Measurements from ENCODE around the gene LCP1. TPM values are rescaled to one million over a fixed set of nuclear protein-coding genes. Genes with fewer than 3 reads are reported as not detected.

LCP1 gene
- total RNA-seq, 1 donor from 2014 or later, result 6.1 TPM

- FAIRE-seq, result no peak
- DNase-seq (ENCODE audit: low spot score in 2 of 2), result no peak
Measured at GRCh38 chr13:46183018-46183946, 1.3 kb upstream of the LCP1 start.

DNA sequence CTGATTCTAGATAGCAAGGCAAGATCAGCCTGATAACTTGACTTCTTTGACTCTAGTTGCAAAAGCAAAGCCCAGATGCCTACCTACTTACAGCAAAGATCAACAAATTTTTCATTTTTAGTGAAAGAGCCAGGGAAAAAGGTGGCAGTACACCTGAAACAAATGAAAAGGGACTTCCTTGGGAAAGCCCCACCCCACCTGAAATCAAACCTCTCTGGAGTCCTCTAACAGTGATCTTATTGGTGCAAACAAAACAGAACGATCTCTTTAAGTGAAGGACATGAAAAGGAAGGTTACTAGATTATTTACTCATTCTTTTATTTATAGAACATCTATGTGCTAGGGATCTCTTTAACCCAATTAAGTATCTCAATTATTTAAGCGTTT is 507 bp upstream of the LCP1 start:
- DNase-seq (ENCODE audit: low spot score in 2 of 2) (no peak), FAIRE-seq (no peak)

DNA sequence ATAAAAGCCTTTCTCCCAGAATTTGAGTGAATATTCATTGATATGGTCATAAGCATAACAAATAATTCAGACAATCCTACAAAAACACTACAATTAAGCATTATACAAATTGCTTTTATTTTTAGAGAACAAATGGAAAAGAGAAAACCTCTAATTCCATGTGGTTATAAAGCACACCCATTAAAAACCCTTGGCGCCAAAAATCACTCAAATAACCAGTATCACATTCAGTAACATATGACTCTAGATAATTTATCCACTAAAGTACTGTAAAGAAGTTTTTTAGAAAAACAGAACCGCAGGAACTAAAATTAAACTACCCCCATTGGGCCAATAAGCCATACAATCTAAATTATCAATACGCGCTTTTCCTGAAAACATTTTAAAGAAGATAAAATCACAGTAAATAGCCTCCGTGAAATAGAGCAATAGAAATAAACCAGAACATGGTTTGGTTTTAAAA is 569 bp downstream of the LCP1 start:
- DNase-seq (ENCODE audit: low spot score in 2 of 2) (no peak), FAIRE-seq (no peak)

DNA sequence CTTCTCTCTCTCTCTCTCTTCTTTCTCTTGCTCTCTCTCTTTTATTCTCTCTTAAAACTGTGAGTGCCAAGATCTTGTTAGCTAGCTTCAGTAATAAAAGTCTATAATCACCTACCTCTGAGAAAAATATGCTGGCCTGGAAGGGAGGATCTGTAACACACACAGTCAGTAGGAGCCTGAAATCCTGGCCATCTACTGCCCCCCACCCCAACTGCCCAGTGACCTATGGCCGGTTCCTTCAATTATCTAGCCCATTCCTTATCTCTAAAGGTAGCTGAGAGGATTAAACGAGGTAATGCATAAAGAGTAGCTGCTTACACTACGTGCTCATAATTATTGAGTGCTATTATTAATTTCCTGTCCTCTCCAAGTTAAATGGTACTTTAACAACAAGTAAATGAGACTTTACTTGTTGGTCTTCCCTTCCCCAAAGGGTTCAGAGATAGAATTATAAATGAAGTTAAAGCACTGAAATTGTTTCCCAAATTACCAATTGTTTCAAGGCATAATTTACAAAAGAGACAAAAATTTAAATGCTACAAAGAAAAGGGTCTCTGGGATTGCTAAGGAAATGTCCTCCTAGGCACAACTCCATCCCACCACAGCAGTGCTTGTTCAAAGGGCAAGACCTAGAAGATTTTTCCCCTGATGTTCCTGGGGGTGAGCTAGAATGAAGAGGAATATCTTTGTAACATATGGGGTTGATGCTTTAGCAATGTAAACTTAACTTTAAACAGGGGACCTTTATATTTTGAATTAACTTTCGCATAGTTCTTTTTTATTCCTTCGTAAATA is 1.8 kb downstream of the LCP1 start:
- no peak for DNase-seq (ENCODE audit: low spot score in 2 of 2)
- no peak for FAIRE-seq

- FAIRE-seq (no peak), DNase-seq (ENCODE audit: low spot score in 2 of 2) (no peak)
Measured at GRCh38 chr13:46179491-46179908, 2.5 kb downstream of the LCP1 start.

DNA sequence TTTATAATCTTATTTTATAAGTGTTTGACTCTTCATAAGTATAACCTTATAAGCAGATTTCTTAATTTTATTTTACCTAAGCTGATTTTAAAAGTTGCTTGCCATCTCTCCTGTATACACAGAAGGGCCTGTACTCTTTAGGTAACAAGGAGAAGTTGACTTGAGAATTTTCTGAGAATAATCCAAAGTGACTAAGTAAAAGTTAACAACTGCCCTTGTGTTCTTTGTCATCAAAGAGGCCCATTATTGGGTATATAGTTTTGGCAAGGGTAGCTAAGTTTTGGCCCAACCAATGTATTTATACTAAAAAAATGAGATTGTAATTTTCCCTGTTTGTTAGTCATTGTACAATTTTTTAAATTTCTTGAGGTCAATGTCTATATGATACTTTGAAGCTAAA is 3.2 kb downstream of the LCP1 start:
- FAIRE-seq, result no peak
- no peak for DNase-seq (ENCODE audit: low spot score in 2 of 2)

GRCh38 chr13:46178143-46178542 is 3.8 kb downstream of the LCP1 start:
- FAIRE-seq (no peak), DNase-seq (ENCODE audit: low spot score in 2 of 2) (no peak)

DNA sequence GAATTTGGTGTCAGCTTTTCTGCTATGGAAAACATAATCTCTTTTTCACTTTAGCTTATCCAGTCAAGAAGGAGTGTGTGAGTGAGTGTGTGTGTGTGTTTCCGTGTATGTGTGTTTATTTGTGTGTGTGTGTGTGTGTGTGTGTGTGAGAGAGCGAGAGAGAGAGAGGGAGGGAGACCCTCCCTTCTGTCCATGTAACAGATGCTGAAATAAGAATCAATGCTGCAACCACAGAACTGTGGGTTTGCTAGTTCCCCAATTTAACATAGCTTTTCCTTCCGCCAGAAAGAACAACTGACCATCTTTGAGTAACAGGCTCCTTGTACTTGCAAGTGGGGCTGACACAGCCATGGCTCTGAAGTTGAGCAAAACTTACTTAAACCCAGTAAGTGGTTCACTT is 5.2 kb downstream of the LCP1 start:
- no peak for FAIRE-seq
- no peak for DNase-seq (ENCODE audit: low spot score in 2 of 2)

- no peak for DNase-seq (ENCODE audit: low spot score in 2 of 2)
- no peak for FAIRE-seq
Measured at GRCh38 chr13:46173656-46174055, 8.3 kb downstream of the LCP1 start.

DNA sequence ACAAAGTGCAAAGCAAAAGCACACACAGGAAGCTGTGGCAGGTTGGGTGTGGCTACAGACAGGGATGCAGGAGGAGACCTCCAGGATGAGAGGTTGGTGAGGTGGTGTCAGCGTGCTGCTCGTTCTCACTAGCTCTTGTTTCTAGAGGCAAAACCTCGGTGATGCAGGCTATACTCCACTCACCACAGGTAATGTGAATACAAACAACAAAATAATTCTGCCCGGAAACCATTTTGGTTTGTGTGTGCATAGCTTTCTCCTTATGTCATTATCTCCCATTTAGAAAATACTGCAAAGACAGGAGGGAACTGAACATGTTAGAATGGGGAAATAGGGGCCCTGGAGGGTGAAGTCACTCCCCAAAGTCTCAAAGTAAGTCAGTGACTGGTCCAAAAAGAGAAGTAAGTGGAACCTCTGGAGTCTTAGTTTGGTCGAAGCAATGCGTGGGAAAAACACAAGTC is 9.4 kb downstream of the LCP1 start:
- no peak for FAIRE-seq
- DNase-seq (ENCODE audit: low spot score in 2 of 2), result no peak

DNA sequence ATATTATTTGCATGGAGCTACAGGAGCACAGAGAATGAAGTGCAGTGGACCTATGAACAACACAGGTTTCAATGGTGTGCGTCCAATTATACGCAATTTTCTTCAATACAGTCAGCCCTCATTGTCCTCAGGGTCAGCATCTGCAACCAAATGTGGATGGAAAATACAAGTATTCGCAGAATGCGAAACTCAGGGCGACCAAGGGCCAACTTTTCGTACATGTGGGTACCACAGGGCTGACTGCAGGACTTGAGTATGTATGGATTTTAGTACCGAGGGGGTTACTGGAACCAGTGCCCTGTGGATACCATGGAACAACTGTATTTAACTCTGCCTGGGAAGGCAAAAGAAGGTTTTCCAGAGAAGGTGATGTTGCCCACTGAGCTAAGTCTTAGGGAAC is 10.2 kb downstream of the LCP1 start:
- no peak for FAIRE-seq
- no peak for DNase-seq (ENCODE audit: low spot score in 2 of 2)

DNA sequence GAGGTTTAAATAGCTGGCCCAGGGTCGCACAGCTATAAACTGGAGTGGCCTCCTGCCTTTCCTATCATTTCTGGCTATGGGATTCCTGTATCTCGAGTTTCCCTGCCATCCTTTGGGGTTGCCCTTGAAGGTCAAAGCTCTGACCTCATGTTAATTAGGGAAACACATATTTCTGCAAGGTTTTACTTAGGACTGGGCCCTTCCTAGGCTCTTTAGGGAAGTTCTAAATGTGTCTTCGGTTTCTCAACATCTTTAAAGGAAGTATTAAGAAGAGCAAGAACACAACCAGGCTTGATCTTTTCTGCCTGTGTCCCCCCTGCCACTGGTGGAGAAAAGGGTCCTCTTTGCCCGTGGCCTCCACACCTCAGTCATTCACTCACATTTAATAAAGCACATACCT is 10.8 kb downstream of the LCP1 start:
- DNase-seq (ENCODE audit: low spot score in 2 of 2) (no peak), FAIRE-seq (no peak)

GRCh38 chr13:46170687-46171086 is 11.3 kb downstream of the LCP1 start:
- FAIRE-seq (no peak), DNase-seq (ENCODE audit: low spot score in 2 of 2) (no peak)

- DNase-seq (ENCODE audit: low spot score in 2 of 2) (no peak), FAIRE-seq (no peak)
Measured at GRCh38 chr13:46170268-46170667, 11.7 kb downstream of the LCP1 start.

DNA sequence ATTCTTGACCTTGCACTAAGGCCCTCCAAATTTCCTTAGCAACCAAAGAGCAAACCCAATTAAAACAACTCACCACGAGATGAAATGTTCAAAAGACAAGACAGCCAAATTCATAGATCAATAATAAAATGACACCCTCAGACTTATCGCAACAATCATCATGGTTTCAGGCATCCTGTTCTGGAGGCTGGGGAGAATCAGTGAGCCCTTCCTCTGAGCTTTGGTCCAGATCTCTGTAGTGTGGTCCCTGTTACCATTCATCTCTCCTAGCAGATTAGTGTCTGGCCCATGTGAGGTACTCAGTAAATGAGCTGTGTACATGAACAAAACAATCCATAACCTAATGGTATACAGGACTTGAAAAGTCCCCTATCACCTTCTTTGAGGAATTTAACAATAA is 12.2 kb downstream of the LCP1 start:
- DNase-seq (ENCODE audit: low spot score in 2 of 2) (no peak), FAIRE-seq (no peak)

DNA sequence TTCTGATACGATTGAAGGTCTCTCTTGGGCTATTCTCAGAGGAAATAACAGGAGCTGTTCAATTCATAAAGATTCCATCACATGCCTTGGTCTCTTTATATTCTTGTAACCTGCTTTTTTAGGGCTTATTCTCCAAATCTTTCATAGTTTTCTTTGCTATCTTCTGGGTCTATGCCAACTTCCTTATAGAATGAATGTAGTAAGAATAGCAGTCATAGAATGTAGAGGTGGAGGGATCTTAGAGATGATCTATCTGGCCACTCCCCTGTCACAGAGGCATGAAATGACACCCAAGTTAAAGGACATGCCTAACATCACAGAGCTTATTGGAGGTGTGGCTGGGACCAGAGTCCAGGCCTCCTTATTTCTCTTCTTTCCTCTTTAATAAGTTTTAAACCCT is 13.2 kb downstream of the LCP1 start:
- FAIRE-seq, result no peak

GRCh38 chr13:46168341-46168740 is 13.6 kb downstream of the LCP1 start:
- FAIRE-seq (no peak), DNase-seq (ENCODE audit: low spot score in 2 of 2) (no peak)

More for the DNA sequence above, 13.2 kb downstream of the LCP1 start:
- DNase-seq (ENCODE audit: low spot score in 2 of 2), result no peak

- FAIRE-seq (no peak), DNase-seq (ENCODE audit: low spot score in 2 of 2) (no peak)
Measured at GRCh38 chr13:46166947-46167610, 14.9 kb downstream of the LCP1 start.

GRCh38 chr13:46166224-46166584 is 15.8 kb downstream of the LCP1 start:
- DNase-seq (ENCODE audit: low spot score in 2 of 2) (no peak), FAIRE-seq (no peak)

DNA sequence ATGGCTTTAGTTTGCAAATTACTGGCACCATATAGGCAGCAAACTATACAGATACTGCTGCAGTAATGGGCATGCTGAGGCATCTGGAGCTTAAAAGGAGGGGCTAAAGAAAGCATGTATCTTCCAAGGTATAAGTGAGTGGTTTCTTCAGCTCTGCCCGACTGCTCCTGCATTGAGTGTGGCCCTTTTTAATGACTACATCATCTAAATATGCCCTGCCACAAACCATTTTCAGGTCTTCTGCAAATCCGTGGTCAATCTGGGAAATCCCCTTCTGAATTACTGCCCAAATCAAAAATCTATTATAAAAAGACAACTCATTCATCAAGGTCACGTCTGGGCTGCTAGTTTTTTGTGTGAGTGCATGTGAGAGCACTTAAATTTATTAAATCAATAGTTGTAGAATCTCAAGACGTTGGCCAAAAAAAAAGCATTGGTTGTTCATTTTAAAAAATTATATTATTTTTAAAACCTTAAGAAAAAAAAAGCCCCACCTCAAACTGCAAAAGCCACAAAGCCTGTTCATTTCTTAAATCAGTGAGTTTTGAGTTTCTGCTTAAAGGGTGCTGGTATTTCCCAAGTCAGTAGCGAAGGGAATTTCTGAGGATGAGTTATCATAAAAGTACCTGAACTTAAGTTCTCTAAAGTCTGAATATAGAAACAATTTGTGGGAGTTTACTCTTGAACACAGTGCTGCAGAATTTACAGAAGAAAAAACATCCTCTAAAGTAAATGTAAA is 16.3 kb downstream of the LCP1 start:
- DNase-seq (ENCODE audit: low spot score in 2 of 2) (no peak), FAIRE-seq (no peak)
